CD4-positive, alpha-beta T cell (primary cell): Measurements from ENCODE around the gene CATSPERZ. TPM values are rescaled to one million over a fixed set of nuclear protein-coding genes. Genes with fewer than 3 reads are reported as not detected.

ENCODE experiments used
- ATAC-seq: fragments of 200-7000 bp; cut with Tn5 transposase; one replicate; pipeline ENCODE4 v1.10.0; 2022; ENCODE audit warnings: mild to moderate bottlenecking; ENCODE audit not compliant: poor library complexity
- CTCF ChIA-PET: fragments of 350-600 bp; sonication (Branson Sonifier 250); formaldehyde crosslinking; loops from one replicate; lab custom pipeline; 2021; ENCODE audit warnings: antibody characterized with exemption, inconsistent platforms; lab: Charles Lee
- POLR2A ChIA-PET: fragments of 350-600 bp; sonication (Branson Sonifier 250); formaldehyde crosslinking; loops from one replicate; lab custom pipeline; 2021; ENCODE audit warnings: antibody characterized with exemption, inconsistent platforms; lab: Charles Lee
- DNase-seq, 14 experiments: peaks; one replicate each; pipeline ENCODE4 v3.0.0-alpha.2; 2013 to 2020; ENCODE audit warnings: mixed read lengths in 2 of 14
- H3K27ac ChIP-seq, 2 donors: one replicate each; pipeline versions ENCODE4 v1.5.1 to v1.7.0; 2013; ENCODE audit warnings: low read length in 2 of 2, low read depth in 1 of 2, mild to moderate bottlenecking in 1 of 2
- H3K27me3 ChIP-seq, 2 experiments: 1 replicate in 1 of 2; 2 replicates in 1 of 2; pipeline versions ENCODE4 v1.6.1 to v1.7.0; 2013; ENCODE audit warnings: low read length in 2 of 2, control low read depth in 1 of 2, mild to moderate bottlenecking in 1 of 2, moderate library complexity in 1 of 2; ENCODE audit not compliant: insufficient read depth in 2 of 2, control insufficient read depth in 1 of 2
- H3K36me3 ChIP-seq: one replicate; pipeline ENCODE4 v1.6.1; 2013; ENCODE audit warnings: low read length, control low read depth; ENCODE audit not compliant: insufficient read depth
- H3K4me1 ChIP-seq: one replicate; pipeline ENCODE4 v1.6.1; 2013; ENCODE audit warnings: low read length, control low read depth; ENCODE audit not compliant: insufficient read depth
- H3K4me3 ChIP-seq: one replicate; pipeline ENCODE4 v1.5.1; 2013; ENCODE audit warnings: mild to moderate bottlenecking, low read length, moderate library complexity
- H3K9me3 ChIP-seq, 2 experiments: 1 replicate in 1 of 2; 2 replicates in 1 of 2; pipeline versions ENCODE4 v1.6.1 to v1.7.0; 2013; ENCODE audit warnings: low read length in 2 of 2, mild to moderate bottlenecking in 2 of 2, control low read depth in 1 of 2, moderate library complexity in 1 of 2; ENCODE audit not compliant: control insufficient read depth in 1 of 2, insufficient read depth in 1 of 2
- H3K27ac Mint-ChIP-seq: one replicate; pipeline ENCODE4 v1.8.0; 2020; ENCODE audit warnings: mixed read lengths
- H3K27me3 Mint-ChIP-seq: one replicate; pipeline ENCODE4 v1.8.0; 2021; ENCODE audit warnings: mixed read lengths
- H3K36me3 Mint-ChIP-seq: one replicate; pipeline ENCODE4 v1.8.0; 2021; ENCODE audit warnings: low read depth, mixed read lengths
- H3K4me1 Mint-ChIP-seq: one replicate; pipeline ENCODE4 v1.8.0; 2021; ENCODE audit warnings: low read depth, mixed read lengths
- H3K4me3 Mint-ChIP-seq: one replicate; pipeline ENCODE4 v1.8.0; 2020; ENCODE audit warnings: mild to moderate bottlenecking, mixed read lengths
- H3K9me3 Mint-ChIP-seq: one replicate; pipeline ENCODE4 v1.8.0; 2020; ENCODE audit warnings: mixed read lengths
- intact Hi-C, 2 experiments: fragments of 100-400 bp; cut with DNase I in 1 of 2; cut with micrococcal nuclease in 1 of 2; formaldehyde crosslinking; loops; one replicate each; pipeline versions ENCODE4 v1.15.1 to v1.9.0; 2023 to 2025; cut with DNase I, micrococcal nuclease
- total RNA-seq, 174 experiments: library from RNA in 2 of 174; stranded (reverse) in 2 of 174; gene quantifications; one replicate each; pipeline ENCODE4 v1.2.3 and lab custom pipeline; 2021 to 2026
- TF ChIP-seq, protein P1 (sequence below): fragments of 200-600 bp; IDR thresholded peaks from one replicate; pipeline ENCODE4 v1.8.0; 2022; ENCODE audit warnings: antibody characterized with exemption, mild to moderate bottlenecking

Gene CATSPERZ
- total RNA-seq, 2 experiments from 2014 or later = not detected

- intact Hi-C loops = no loop called here
- CTCF ChIA-PET = interaction anchor here (1.3 kb wide), 1 partner anchor 93 kb away, joined by 5 read pairs; no protein-coding TSS in a partner anchor
- H3K27ac Mint-ChIP-seq = no peak overlapping the region
These were observed 2.3 kb upstream of the CATSPERZ start for GRCh38 chr11:64297699-64298358.

GRCh38 chr11:64298966-64299846, 952 bp upstream of the CATSPERZ start:
- Mint-ChIP-seq H3K27me3 (peaks cover 77% of the 10 kb centered on the region), H3K36me3 (no peaks in the 10 kb centered on the region), H3K4me3 (peak overlapping the region; percentile 55), H3K27ac (no peak overlapping the region), H3K9me3 (no peaks in the 10 kb centered on the region), H3K4me1 (peaks cover 27% of the 10 kb centered on the region)
- Histone ChIP-seq H3K9me3 (peaks cover 0 to 20% of the 10 kb centered on the region in 2 experiments), H3K4me1 (peaks cover 46% of the 10 kb centered on the region), H3K36me3 (no peaks in the 10 kb centered on the region), H3K27me3 (peaks cover 73 to 75% of the 10 kb centered on the region in 2 experiments), H3K27ac (no peak overlapping the region), H3K4me3 (no peak overlapping the region)
- ChIA-PET CTCF (interaction anchor here (0.7 to 1.0 kb wide), 2 partner anchors 10 to 48 kb away, joined by 3 to 4 read pairs; no protein-coding TSS in a partner anchor), POLR2A (interaction anchor here (0.8 to 1.6 kb wide), 2 partner anchors 19 to 92 kb away, joined by 3 read pairs; partner anchors contain the start of gene PRDX5)
- TF ChIP-seq, protein P1, sequence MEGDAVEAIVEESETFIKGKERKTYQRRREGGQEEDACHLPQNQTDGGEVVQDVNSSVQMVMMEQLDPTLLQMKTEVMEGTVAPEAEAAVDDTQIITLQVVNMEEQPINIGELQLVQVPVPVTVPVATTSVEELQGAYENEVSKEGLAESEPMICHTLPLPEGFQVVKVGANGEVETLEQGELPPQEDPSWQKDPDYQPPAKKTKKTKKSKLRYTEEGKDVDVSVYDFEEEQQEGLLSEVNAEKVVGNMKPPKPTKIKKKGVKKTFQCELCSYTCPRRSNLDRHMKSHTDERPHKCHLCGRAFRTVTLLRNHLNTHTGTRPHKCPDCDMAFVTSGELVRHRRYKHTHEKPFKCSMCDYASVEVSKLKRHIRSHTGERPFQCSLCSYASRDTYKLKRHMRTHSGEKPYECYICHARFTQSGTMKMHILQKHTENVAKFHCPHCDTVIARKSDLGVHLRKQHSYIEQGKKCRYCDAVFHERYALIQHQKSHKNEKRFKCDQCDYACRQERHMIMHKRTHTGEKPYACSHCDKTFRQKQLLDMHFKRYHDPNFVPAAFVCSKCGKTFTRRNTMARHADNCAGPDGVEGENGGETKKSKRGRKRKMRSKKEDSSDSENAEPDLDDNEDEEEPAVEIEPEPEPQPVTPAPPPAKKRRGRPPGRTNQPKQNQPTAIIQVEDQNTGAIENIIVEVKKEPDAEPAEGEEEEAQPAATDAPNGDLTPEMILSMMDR = no peak
- intact Hi-C loops = no loop called here
- ATAC-seq = no peak
- peak in 2 of 14 experiments; percentile 41 to 42 for DNase-seq

More at GRCh38 chr11:64297699-64298358, 2.3 kb upstream of the CATSPERZ start:
- no peak for DNase-seq
- H3K4me3 Mint-ChIP-seq = peak overlapping the region; percentile 0
- Histone ChIP-seq H3K9me3 (peaks cover 0 to 22% of the 10 kb centered on the region in 2 experiments), H3K27me3 (peaks cover 81 to 89% of the 10 kb centered on the region in 2 experiments), H3K36me3 (no peaks in the 10 kb centered on the region), H3K27ac (no peak overlapping the region), H3K4me1 (peaks cover 40% of the 10 kb centered on the region), H3K4me3 (no peak overlapping the region)
- peaks cover 87% of the 10 kb centered on the region for H3K27me3 Mint-ChIP-seq
- TF ChIP-seq, protein P1 = no peak
- POLR2A ChIA-PET = interaction anchor here (1.6 kb wide), 1 partner anchor 90 kb away, joined by 3 read pairs; no protein-coding TSS in a partner anchor
- no peaks in the 10 kb centered on the region for H3K36me3 Mint-ChIP-seq
- H3K9me3 Mint-ChIP-seq = no peaks in the 10 kb centered on the region
- peaks cover 23% of the 10 kb centered on the region for H3K4me1 Mint-ChIP-seq
- no peak for ATAC-seq
